Measurements from ENCODE around the gene CHCHD3. TPM values are rescaled to one million over a fixed set of nuclear protein-coding genes. Genes with fewer than 3 reads are reported as not detected.
"Not testable (repeated sequence)": the region's sequence is repeated elsewhere in the genome, so short reads cannot be mapped to it uniquely, and the experiment has no call there.

Gene CHCHD3
- total RNA-seq, 2 experiments from 2014 or later = 39.0 to 41.5 TPM

DNA sequence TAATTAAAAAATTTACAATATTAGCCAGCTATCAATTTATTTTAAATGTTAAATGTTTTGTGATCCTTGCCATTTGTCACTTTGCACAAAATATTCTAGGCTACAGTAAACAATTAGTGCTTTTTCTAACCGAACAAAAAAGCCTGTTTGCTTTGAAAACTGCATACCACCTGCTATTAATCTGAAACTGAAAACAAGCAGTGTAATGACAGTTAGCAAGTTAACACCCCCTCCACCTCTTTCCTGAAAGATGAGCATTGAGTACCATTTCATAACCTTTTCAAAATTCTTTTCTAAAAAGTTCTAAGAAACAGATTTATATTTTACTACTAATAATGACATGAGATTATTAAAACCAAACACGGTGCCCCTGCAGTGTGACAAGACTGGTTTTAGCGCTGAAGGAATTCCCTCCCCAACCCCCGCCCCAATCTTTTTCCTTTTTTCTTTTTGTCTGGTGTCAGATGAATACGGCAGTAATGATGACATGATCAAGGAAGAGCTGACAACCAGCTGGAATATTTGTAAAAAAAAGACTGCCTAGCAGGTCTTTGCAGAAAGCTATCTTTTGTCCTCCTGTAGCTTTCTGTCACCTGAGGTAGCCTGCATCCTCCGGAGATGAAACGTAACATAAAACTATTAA is 175.6 kb downstream of the CHCHD3 start:
- H3K27ac Mint-ChIP-seq = no peak overlapping the region
- no peak overlapping the region for H3K4me3 Mint-ChIP-seq
- POLR2A ChIA-PET = no interaction called here
- CTCF ChIA-PET = no interaction called here
- H3K27me3 Mint-ChIP-seq = no peaks in the 10 kb centered on the region
- no peaks in the 10 kb centered on the region for H3K9me3 Mint-ChIP-seq
- no peak for DNase-seq
- peaks cover 8% of the 10 kb centered on the region for H3K4me1 Mint-ChIP-seq
- H3K36me3 Mint-ChIP-seq (ENCODE audit: low read depth) = no peaks in the 10 kb centered on the region

DNA sequence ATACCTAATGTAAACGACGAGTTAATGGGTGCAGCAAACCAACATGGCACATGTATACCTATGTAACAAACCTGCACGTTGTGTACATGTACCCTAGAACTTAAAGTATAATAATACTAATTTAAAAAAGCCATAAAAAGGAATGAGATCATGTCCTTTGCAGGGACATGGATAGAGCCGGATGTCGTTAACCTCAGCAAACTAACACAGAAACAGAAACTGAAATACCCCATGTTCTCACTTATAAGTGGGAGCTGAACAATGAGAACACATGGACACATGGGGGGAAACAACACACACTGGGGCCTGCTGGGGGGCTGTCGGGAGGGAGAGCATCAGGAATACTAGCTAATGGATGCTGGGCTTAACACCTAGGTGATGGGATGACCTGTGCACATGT is 176.8 kb downstream of the CHCHD3 start:
- H3K9me3 Mint-ChIP-seq; CTCF ChIA-PET; DNase-seq; H3K36me3 Mint-ChIP-seq (ENCODE audit: low read depth); H3K4me1 Mint-ChIP-seq; H3K27ac Mint-ChIP-seq; H3K27me3 Mint-ChIP-seq; H3K4me3 Mint-ChIP-seq; POLR2A ChIA-PET: not testable (repeated sequence)

DNA sequence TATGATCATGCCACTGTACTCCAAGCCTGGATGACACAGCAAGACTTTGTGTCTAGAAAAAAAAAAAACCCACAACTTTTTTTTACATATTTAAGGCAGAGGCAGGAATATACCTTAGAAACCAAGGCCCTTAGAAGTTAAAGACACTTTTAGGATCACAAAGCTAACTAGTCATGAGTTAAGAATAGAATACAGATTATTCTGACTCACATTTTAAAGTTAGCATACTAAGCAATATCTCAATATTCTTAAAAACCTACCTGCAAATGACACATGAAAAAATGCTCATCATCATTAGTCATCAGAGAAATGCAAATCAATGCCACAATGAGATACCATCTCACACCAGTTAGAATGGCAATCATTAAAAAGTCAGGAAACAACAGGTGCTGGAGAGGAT is 177.7 kb downstream of the CHCHD3 start:
- no peak for DNase-seq
- Mint-ChIP-seq H3K9me3 (no peaks in the 10 kb centered on the region), H3K4me3 (no peak overlapping the region), H3K36me3 (ENCODE audit: low read depth) (no peaks in the 10 kb centered on the region), H3K27me3 (no peaks in the 10 kb centered on the region), H3K27ac (no peak overlapping the region), H3K4me1 (peaks cover 8% of the 10 kb centered on the region)
- CTCF ChIA-PET = no interaction called here
- POLR2A ChIA-PET = no interaction called here

DNA sequence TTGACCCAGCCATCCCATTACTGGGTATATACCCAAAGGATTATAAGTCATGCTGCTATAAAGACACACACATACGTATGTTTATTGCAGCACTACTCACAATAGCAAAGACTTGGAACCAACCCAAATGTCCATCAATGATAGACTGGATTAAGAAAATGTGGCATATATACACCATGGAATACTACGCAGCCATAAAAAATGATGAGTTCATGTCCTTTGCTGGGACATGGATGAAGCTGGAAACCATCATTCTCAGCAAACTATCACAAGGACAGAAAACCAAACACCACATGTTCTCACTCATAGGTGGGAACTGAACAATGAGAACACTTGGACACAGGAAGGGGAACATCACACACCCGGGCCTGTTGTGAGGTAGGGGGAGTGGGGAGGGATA is 179.6 kb downstream of the CHCHD3 start:
- CTCF ChIA-PET; H3K9me3 Mint-ChIP-seq; H3K4me1 Mint-ChIP-seq; H3K36me3 Mint-ChIP-seq (ENCODE audit: low read depth); H3K4me3 Mint-ChIP-seq; POLR2A ChIA-PET; DNase-seq; H3K27me3 Mint-ChIP-seq; H3K27ac Mint-ChIP-seq: not testable (repeated sequence)

DNA sequence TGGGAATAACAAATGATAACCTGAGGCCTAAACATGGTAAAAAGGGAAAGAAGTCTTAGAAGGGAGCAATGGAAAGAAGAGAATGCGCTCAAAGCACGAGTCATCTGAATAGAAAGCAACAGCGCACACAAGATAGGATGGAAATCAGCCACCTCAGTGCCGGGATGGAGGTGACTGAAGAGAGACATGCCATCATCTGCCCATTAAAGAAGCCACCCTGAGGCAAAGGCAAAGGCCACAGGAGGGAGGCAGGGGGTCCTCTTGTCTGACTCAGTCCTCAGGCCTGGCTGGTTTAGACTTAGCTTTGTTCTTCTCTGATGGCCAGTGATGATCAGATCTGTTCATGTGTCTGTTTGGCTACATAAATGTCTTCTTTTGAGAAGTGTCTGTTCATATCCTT is 180.6 kb downstream of the CHCHD3 start:
- no peak for DNase-seq
- Mint-ChIP-seq H3K36me3 (ENCODE audit: low read depth) (peaks cover 5% of the 10 kb centered on the region), H3K4me1 (peaks cover 8% of the 10 kb centered on the region), H3K27ac (no peak overlapping the region), H3K9me3 (no peaks in the 10 kb centered on the region), H3K4me3 (no peak overlapping the region), H3K27me3 (no peaks in the 10 kb centered on the region)
- ChIA-PET POLR2A (no interaction called here), CTCF (no interaction called here)

DNA sequence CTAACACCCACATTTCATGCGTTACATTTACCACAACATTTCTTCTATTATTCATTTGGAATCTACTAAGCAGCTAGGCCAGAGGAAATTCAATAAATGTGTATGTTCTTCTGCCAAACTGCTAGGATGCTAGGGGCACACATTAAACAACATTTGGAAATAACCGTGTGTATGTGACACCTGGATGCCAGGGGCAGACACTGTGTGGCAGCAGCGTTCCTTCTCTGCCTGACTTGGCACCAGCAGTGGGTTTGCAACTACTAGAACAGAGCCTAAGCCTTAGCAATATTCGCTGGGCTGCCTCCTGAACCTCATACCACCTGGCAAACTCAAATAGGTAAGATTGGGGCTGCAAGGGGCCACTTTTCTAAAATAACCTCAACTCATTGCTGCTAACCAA is 182.1 kb downstream of the CHCHD3 start:
- Mint-ChIP-seq H3K36me3 (ENCODE audit: low read depth) (peaks cover 5% of the 10 kb centered on the region), H3K27me3 (no peaks in the 10 kb centered on the region), H3K4me1 (peaks cover 6% of the 10 kb centered on the region), H3K9me3 (no peaks in the 10 kb centered on the region), H3K4me3 (no peak overlapping the region), H3K27ac (no peak overlapping the region)
- CTCF ChIA-PET = no interaction called here
- DNase-seq = no peak
- POLR2A ChIA-PET = no interaction called here

DNA sequence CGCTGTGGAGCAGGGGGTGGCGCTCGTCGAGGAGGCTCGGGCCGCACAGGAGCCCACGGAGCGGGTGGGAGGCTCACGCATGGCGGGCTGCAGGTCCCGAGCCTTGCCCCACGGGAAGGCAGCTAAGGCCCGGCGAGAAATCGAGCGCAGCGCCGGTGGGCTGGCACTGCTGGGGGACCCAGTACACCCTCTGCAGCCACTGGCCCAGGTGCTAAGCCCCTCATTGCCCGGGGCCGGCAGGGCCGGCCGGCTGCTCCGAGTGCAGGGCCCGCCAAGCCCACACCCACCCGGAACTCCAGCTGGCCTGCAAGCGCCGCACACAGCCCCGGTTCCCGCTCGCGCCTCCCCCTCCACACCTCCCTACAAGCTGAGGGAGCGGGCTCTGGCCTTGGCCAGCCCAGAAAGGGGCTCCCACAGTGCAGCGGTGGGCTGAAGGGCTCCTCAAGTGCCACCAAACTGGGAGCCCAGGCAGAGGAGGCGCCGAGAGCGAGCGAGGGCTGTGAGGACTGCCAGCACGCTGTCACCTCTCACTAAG is 183.2 kb downstream of the CHCHD3 start:
- H3K4me1 Mint-ChIP-seq; H3K4me3 Mint-ChIP-seq; CTCF ChIA-PET; H3K36me3 Mint-ChIP-seq (ENCODE audit: low read depth); H3K27me3 Mint-ChIP-seq; H3K27ac Mint-ChIP-seq; POLR2A ChIA-PET; DNase-seq; H3K9me3 Mint-ChIP-seq: not testable (repeated sequence)

DNA sequence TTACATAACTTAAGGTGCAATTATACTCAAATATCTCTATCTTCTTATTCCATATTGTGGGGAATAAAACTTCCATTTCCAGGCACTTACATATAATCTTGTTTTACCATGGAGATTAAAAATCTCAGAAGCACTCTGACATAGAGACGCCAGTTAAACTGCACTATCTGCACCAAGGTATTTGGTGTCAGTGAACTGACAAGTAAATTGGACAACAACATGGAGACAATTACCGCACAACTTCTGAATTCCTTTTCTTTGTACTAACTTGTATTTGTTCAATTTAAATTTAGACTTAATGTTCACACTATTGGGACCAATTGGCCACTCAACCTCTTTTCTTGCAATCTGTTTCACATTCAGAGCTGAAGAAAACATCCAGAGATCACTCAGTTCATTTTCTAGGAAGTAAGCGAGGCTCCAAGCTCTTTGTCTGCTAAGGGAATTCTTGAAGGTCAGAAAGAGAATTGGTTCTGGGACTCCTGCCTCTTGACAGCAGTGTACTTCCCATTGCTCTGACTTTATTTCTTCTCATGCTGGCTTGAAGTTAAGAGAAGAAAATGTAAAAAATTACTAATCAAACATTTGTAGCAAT is 184.7 kb downstream of the CHCHD3 start:
- Mint-ChIP-seq H3K27ac (no peak overlapping the region), H3K4me3 (no peak overlapping the region), H3K4me1 (no peaks in the 10 kb centered on the region), H3K36me3 (ENCODE audit: low read depth) (peaks cover 9% of the 10 kb centered on the region), H3K9me3 (peaks cover under 1% of the 10 kb centered on the region), H3K27me3 (no peaks in the 10 kb centered on the region)
- ChIA-PET CTCF (no interaction called here), POLR2A (no interaction called here)
- no peak for DNase-seq

DNA sequence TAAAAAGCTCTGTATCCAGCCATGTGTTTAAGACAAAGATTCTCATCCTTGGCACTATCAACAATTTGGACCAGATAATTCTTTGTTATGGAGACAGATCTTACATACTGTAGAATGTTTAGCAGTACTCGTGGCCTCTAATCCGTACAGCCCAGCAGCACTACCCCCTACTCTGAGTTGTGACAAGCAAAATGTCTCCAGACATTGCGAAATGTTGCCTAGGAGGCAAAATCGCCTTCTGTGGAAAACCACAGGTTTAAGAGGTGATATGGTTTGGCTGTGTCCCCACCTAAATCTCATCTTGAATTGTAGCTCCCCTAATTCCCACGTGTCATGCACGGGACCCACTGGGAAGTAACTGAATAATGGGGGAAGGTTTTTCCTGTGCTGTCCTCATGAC is 186.7 kb downstream of the CHCHD3 start:
- no peaks in the 10 kb centered on the region for H3K4me1 Mint-ChIP-seq
- CTCF ChIA-PET = no interaction called here
- DNase-seq = no peak
- peaks cover 13% of the 10 kb centered on the region for H3K36me3 Mint-ChIP-seq (ENCODE audit: low read depth)
- H3K27ac Mint-ChIP-seq = no peak overlapping the region
- H3K27me3 Mint-ChIP-seq = no peaks in the 10 kb centered on the region
- H3K9me3 Mint-ChIP-seq = peaks cover 4% of the 10 kb centered on the region
- POLR2A ChIA-PET = no interaction called here
- H3K4me3 Mint-ChIP-seq = no peak overlapping the region

DNA sequence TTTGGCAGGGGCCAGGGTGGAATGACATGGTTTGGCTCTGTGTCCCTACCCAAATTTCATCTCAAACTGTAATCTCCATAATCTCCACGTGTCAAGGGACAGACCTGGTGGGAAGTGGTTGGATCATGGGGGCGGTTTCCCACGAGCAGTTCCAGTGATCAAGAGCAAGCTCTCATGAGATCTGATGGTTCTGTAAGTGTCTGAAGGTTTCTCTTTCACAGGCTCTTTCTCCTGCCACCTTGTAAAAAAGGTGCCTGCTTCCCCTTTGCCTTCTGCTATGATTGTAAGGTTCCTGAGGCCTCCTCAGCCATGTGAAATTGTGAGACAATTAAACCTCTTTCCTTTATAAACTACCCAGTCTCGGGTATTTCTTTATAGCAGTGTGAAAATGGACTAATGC is 188.3 kb downstream of the CHCHD3 start:
- Mint-ChIP-seq H3K4me1 (no peaks in the 10 kb centered on the region), H3K9me3 (peaks cover 4% of the 10 kb centered on the region), H3K27me3 (no peaks in the 10 kb centered on the region), H3K27ac (no peak overlapping the region), H3K4me3 (no peak overlapping the region), H3K36me3 (ENCODE audit: low read depth) (peaks cover 13% of the 10 kb centered on the region)
- POLR2A ChIA-PET = no interaction called here
- no peak for DNase-seq
- CTCF ChIA-PET = no interaction called here

DNA sequence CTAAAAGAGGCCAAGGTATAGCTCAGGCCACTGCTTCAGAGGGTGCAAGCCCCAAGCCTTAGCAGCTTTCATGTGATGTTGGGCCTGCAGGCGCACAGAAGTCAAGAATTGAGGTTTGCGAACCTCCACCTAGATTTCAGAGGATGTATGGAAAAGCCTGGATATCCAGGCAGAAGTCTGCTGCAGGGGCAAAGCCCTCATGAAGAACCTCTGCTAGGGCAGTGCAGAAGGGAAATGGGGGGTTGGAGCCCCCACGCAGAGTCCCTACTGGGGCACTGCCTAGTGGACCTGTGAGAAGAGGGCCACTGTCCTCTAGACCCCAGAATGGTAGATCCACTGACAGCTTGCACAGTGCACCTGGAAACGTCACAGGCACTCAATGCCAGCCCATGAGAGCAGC is 189.1 kb downstream of the CHCHD3 start:
- H3K4me3 Mint-ChIP-seq, H3K4me1 Mint-ChIP-seq, H3K27ac Mint-ChIP-seq, H3K9me3 Mint-ChIP-seq, CTCF ChIA-PET, POLR2A ChIA-PET, DNase-seq, H3K27me3 Mint-ChIP-seq: not testable (repeated sequence)
- peaks cover 11% of the 10 kb centered on the region for H3K36me3 Mint-ChIP-seq (ENCODE audit: low read depth)

DNA sequence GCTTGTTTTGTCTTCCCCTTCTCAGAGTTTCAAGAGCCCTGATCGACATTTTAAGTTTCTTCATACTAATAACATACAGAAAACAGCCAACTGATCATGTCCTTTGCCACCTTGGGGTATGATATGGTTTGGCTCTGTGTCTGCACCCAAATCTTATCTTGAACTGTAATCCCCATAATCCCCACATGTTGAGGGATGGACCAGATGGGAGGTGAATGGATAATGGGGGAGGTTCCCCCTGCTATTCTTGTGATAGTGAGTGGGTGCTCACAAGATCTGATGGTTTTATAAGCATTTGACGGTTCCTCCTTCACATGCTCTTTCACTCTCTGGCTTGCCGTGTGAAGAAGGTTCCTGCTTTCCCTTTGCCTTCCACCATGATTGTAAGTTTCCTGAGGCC is 190.3 kb downstream of the CHCHD3 start:
- H3K4me1 Mint-ChIP-seq = no peaks in the 10 kb centered on the region
- no peak overlapping the region for H3K27ac Mint-ChIP-seq
- peaks cover 9% of the 10 kb centered on the region for H3K36me3 Mint-ChIP-seq (ENCODE audit: low read depth)
- no peak overlapping the region for H3K4me3 Mint-ChIP-seq
- H3K27me3 Mint-ChIP-seq = no peaks in the 10 kb centered on the region
- H3K9me3 Mint-ChIP-seq = peaks cover 4% of the 10 kb centered on the region
- DNase-seq = no peak
- POLR2A ChIA-PET = no interaction called here
- CTCF ChIA-PET = no interaction called here

DNA sequence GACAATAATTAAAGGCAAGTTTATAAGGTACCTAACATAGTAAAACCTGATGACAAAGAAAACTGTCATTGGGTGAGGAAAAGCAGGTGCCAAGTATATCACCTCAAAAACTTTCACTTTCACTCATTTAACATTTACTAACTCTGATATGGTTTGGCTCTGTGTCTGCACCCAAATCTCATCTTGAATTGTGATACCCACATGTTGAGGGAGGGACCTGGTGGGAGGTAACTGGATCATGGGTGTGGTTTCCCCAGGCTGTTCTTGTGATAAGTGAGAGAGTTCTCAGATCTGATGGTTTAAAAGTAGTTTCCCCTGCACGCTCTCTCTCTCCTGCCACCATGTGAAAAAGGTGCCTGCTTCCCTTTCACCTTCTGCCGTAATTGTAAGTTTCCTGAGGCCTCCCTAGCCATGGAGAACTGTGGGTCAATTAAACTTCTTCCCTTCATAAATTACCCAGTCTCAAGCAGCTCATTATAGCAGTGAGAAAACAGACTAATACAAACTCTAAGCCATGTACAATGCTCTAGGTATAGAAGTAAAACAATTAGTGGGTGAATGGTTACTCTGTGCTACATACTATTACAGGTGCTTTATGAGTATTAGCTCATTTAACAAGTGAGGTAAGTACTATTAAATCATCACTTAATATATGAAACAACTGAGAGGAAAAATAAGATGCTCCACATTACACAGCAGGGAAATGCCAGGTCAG is 199.0 kb downstream of the CHCHD3 start:
- Mint-ChIP-seq H3K9me3 (no peaks in the 10 kb centered on the region), H3K27ac (no peak overlapping the region), H3K4me3 (no peak overlapping the region), H3K27me3 (no peaks in the 10 kb centered on the region), H3K36me3 (ENCODE audit: low read depth) (peaks cover 7% of the 10 kb centered on the region), H3K4me1 (peaks cover 17% of the 10 kb centered on the region)
- ChIA-PET POLR2A (no interaction called here), CTCF (interaction anchor here (0.6 kb wide), 1 partner anchor 80 kb away, joined by 3 read pairs; no protein-coding TSS in a partner anchor)
- DNase-seq = no peak

DNA sequence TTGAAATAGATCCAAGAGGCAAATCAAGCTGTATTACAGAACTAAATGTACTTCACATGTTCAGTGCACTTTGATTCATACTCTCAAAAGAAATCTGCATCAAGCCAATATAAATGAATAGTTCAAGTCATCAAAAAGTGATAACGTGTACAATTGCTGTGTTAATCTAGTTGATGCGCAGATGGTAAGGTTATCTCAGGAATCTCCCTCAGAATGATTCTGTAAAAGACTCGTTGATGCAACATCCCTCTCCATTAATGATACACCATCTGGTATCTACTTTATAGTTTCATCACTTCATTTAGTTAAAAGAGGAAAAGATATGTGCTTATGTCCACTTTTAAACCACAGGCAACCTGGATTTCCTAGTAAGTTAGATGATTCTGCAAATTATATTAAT is 200.6 kb downstream of the CHCHD3 start:
- Mint-ChIP-seq H3K36me3 (ENCODE audit: low read depth) (peaks cover 7% of the 10 kb centered on the region), H3K27ac (no peak overlapping the region), H3K4me3 (no peak overlapping the region), H3K4me1 (peaks cover 17% of the 10 kb centered on the region), H3K27me3 (no peaks in the 10 kb centered on the region), H3K9me3 (no peaks in the 10 kb centered on the region)
- DNase-seq = no peak
- ChIA-PET POLR2A (no interaction called here), CTCF (no interaction called here)

Measured in activated CD4-positive, alpha-beta memory T cell treated with anti-CD3 and anti-CD28 coated beads, Interleukin-2, amount 10 ng/mL, durations not matched to agents 7 days and 5 days (primary cell).